Heart left ventricle (tissue), 13 donors: ENCODE measurements around the gene BOD1L1.

Source experiments
- CTCF ChIP-seq, 12 donors: fragments of 200-600 bp; sonication (generic) in 4 of 12; IDR thresholded peaks; one replicate each; pipeline versions ENCODE4 v1.5.0 to v1.8.0; 2018 to 2022; ENCODE audit warnings: antibody characterized with exemption in 12 of 12, mild to moderate bottlenecking in 5 of 12
- POLR2A ChIP-seq, 2 donors: fragments of 450-650 bp; IDR thresholded peaks; one replicate each; pipeline ENCODE4 v1.6.1; 2017; ENCODE audit warnings: antibody characterized with exemption in 2 of 2, mild to moderate bottlenecking in 2 of 2, moderate library complexity in 2 of 2
- donor health status: ischemic (EF 13 %, LVEDD 7.1; RV severe dilation, severe dysfunction).
- donor health status: DM: no; HTN: yes; CAD: no.
- donor health status: DM: no; HTN: no; CAD: no.
- donor health status: ischemic (EF 25% LVEDD 6.9; RV normal size, moderate dysfunction).
- donor health status: ischemic (EF 25% LVEDD 5.7; RV mildly dilated, moderate dysfunction).
- donor health status: ischemic (EF 35%, LVEDD 5.7; RV mildly dilated, moderate dysfunction).
- donor health status: nonischemic (EF 11% LVEDD 7.7; RV severe dilation, severe dysfunction).
- donor health status: DM: yes; HTN: yes; CAD: no.
- donor health status: PGD.
- donor health status: ischemic (EF 29% LVEDD 5.4; RV normal size, mild dysfunction).
- donor health status: nonischemic (EF 23%, LVEDD 6.1; RV moderate dilation, normal function).

GRCh38 chr4:13653766-13654161, 26.2 kb upstream of the BOD1L1 start:
- TF ChIP-seq CTCF (IDR thresholded peaks at IDR 0.05), result no peak
- TF ChIP-seq POLR2A (IDR thresholded peaks at IDR 0.05), result no peak
